GM19467 (cell line): ENCODE results near the gene DDIT3.

ENCODE experiments used
- ATAC-seq: cut with Tn5 transposase; IDR thresholded peaks from one replicate; pipeline ENCODE4 v1.9.1; 2021; ENCODE audit warnings: mild to moderate bottlenecking, moderate library complexity; ENCODE audit not compliant: unreplicated experiment

The DDIT3 gene

GRCh38 chr12:57470286-57470969, 49.9 kb downstream of the DDIT3 start:
- ATAC-seq = no peak

GRCh38 chr12:57469296-57470164, 50.8 kb downstream of the DDIT3 start:
- no peak for ATAC-seq

GRCh38 chr12:57467915-57468314, 52.4 kb downstream of the DDIT3 start:
- ATAC-seq = no peak

- no peak for ATAC-seq
Observed at GRCh38 chr12:57467212-57467874, 53.0 kb downstream of the DDIT3 start.
